Stimulated activated CD8-positive, alpha-beta memory T cell treated with anti-CD3 and anti-CD28 coated beads, Interleukin-12 subunit alpha, Interleukin-12 subunit beta, amount 100 ng/mL, for 24 hours (primary cell): ENCODE measurements around the gene AGPAT2.
"Not testable (repeated sequence)": the region's sequence is repeated elsewhere in the genome, so short reads cannot be mapped to it uniquely, and the experiment has no call there.

Source experiments
- DNase-seq: peaks from one replicate; pipeline ENCODE4 v3.0.0-alpha.2; 2020; ENCODE audit errors: extremely low read depth

AGPAT2 gene

GRCh38 chr9:136720251-136720897 lies 33.1 kb upstream of the AGPAT2 start:
- DNase-seq = no peak

GRCh38 chr9:136719195-136719880 lies 32.1 kb upstream of the AGPAT2 start:
- no peak for DNase-seq

- no peak for DNase-seq
Observed at GRCh38 chr9:136718345-136719194, 31.3 kb upstream of the AGPAT2 start.

GRCh38 chr9:136717399-136717798 lies 30.1 kb upstream of the AGPAT2 start:
- no peak for DNase-seq

GRCh38 chr9:136714893-136715274 lies 27.6 kb upstream of the AGPAT2 start:
- DNase-seq = no peak

- no peak for DNase-seq
Observed at GRCh38 chr9:136714096-136714892, 27.0 kb upstream of the AGPAT2 start.

- DNase-seq = no peak
Observed at GRCh38 chr9:136713550-136713949, 26.3 kb upstream of the AGPAT2 start.

- no peak for DNase-seq
Observed at GRCh38 chr9:136712690-136713544, 25.7 kb upstream of the AGPAT2 start.

- no peak for DNase-seq
Observed at GRCh38 chr9:136711751-136712689, 24.8 kb upstream of the AGPAT2 start, which contains the start of gene DIPK1B. Gene DIPK1B (plus strand): TSS chr9:136712572. CDS start chr9:136712666, 94 bp downstream.

- DNase-seq = not testable (repeated sequence)
Observed at GRCh38 chr9:136711219-136711648, 24.0 kb upstream of the AGPAT2 start.

- DNase-seq = no peak
Observed at GRCh38 chr9:136710543-136710942, 23.3 kb upstream of the AGPAT2 start.

GRCh38 chr9:136709454-136710109 lies 22.3 kb upstream of the AGPAT2 start:
- DNase-seq = no peak

GRCh38 chr9:136707849-136708517 lies 20.7 kb upstream of the AGPAT2 start:
- no peak for DNase-seq

- DNase-seq = no peak
Observed at GRCh38 chr9:136707011-136707410, 19.8 kb upstream of the AGPAT2 start.

- DNase-seq = no peak
Observed at GRCh38 chr9:136705564-136705963, 18.3 kb upstream of the AGPAT2 start.

GRCh38 chr9:136704741-136705140 lies 17.5 kb upstream of the AGPAT2 start:
- not testable (repeated sequence) for DNase-seq

GRCh38 chr9:136703276-136703860 lies 16.1 kb upstream of the AGPAT2 start:
- DNase-seq = no peak

GRCh38 chr9:136701668-136702053 lies 14.4 kb upstream of the AGPAT2 start:
- no peak for DNase-seq
